Ishikawa (cell line): ENCODE results near the gene ILDR1.

Source experiments
- EP300 ChIP-seq: IDR thresholded peaks from 2 replicates; pipeline ENCODE4 v1.6.1; 2012; ENCODE audit warnings: borderline replicate concordance
- NFIC ChIP-seq: IDR thresholded peaks from 2 replicates; pipeline ENCODE4 v1.6.1; 2012
- RAD21 ChIP-seq: IDR thresholded peaks from 2 replicates; pipeline ENCODE4 v1.6.1; 2012; ENCODE audit warnings: low read depth
- TAF1 ChIP-seq: IDR thresholded peaks from 2 replicates; pipeline ENCODE4 v1.6.1; 2012; ENCODE audit warnings: low read depth, mild to moderate bottlenecking
- YY1 ChIP-seq: IDR thresholded peaks from 2 replicates; pipeline ENCODE4 v1.6.1; 2012; ENCODE audit warnings: low read depth
- TF ChIP-seq, protein P1 (sequence below): IDR thresholded peaks from 2 replicates; pipeline ENCODE4 v1.6.1; 2012; ENCODE audit warnings: low read depth, mild to moderate bottlenecking
- TF ChIP-seq, protein P2 (sequence below): IDR thresholded peaks from 2 replicates; pipeline ENCODE4 v1.6.1; 2012
- TF ChIP-seq, protein P3 (sequence below): IDR thresholded peaks from 2 replicates; pipeline ENCODE4 v1.6.1; 2012

DNA sequence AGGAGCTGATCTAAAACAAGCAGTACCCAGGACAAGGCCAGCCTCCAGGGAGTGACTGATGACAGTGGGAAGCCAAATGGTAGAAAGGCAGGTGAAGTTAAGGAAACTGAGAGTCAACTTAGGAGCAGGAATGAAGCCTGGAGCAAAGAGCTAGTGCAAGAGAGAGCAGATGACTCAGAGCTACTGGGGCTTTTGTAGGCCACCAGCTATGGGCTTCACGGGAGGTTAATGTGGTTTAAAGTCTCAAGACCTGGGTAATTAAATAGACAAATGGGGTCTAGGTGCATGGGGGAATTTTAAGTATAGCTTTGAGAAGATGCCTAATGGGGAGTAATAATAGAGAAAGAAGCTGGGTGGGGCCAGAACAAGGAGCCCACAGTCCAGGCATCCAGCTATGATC, 36.2 kb upstream of the ILDR1 start:
- TF ChIP-seq YY1 (no peak), NFIC (no peak), EP300 (no peak), RAD21 (no peak), TAF1 (no peak)
- TF ChIP-seq, protein P1, sequence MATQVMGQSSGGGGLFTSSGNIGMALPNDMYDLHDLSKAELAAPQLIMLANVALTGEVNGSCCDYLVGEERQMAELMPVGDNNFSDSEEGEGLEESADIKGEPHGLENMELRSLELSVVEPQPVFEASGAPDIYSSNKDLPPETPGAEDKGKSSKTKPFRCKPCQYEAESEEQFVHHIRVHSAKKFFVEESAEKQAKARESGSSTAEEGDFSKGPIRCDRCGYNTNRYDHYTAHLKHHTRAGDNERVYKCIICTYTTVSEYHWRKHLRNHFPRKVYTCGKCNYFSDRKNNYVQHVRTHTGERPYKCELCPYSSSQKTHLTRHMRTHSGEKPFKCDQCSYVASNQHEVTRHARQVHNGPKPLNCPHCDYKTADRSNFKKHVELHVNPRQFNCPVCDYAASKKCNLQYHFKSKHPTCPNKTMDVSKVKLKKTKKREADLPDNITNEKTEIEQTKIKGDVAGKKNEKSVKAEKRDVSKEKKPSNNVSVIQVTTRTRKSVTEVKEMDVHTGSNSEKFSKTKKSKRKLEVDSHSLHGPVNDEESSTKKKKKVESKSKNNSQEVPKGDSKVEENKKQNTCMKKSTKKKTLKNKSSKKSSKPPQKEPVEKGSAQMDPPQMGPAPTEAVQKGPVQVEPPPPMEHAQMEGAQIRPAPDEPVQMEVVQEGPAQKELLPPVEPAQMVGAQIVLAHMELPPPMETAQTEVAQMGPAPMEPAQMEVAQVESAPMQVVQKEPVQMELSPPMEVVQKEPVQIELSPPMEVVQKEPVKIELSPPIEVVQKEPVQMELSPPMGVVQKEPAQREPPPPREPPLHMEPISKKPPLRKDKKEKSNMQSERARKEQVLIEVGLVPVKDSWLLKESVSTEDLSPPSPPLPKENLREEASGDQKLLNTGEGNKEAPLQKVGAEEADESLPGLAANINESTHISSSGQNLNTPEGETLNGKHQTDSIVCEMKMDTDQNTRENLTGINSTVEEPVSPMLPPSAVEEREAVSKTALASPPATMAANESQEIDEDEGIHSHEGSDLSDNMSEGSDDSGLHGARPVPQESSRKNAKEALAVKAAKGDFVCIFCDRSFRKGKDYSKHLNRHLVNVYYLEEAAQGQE = no peak
- TF ChIP-seq, protein P2, sequence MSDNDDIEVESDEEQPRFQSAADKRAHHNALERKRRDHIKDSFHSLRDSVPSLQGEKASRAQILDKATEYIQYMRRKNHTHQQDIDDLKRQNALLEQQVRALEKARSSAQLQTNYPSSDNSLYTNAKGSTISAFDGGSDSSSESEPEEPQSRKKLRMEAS = no peak
- TF ChIP-seq, protein P3, sequence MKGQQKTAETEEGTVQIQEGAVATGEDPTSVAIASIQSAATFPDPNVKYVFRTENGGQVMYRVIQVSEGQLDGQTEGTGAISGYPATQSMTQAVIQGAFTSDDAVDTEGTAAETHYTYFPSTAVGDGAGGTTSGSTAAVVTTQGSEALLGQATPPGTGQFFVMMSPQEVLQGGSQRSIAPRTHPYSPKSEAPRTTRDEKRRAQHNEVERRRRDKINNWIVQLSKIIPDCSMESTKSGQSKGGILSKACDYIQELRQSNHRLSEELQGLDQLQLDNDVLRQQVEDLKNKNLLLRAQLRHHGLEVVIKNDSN = no peak
